OCI-LY3 (cell line): ENCODE measurements around the gene SIN3A.

ENCODE experiments used
- CTCF ChIP-seq: fragments of 200-600, 300-600 bp; sonication (generic); IDR thresholded peaks from 2 replicates; pipeline ENCODE4 v1.5.1; 2014; ENCODE audit warnings: antibody characterized with exemption, low read length, low read depth
- EZH2phosphoT487 ChIP-seq: fragments of 200-600 bp; shearing (Covaris generic); IDR thresholded peaks from 2 replicates; pipeline ENCODE4 v1.6.1; 2018; ENCODE audit warnings: antibody characterized with exemption, mixed run types, low read depth

GRCh38 chr15:75368689-75369239 is 82.7 kb downstream of the SIN3A start:
- TF ChIP-seq CTCF = no peak
- no peak for TF ChIP-seq EZH2phosphoT487
